ENCODE measurements around the gene GNAO1.

Gene GNAO1

GRCh38 chr16:56269811-56270684 is 78.8 kb downstream of the GNAO1 start:
- in situ Hi-C loops (cut with MboI; ENCODE audit: low sequenced_read_pairs, unreplicated experiment), result no loop called here
- TF ChIP-seq, protein P1, sequence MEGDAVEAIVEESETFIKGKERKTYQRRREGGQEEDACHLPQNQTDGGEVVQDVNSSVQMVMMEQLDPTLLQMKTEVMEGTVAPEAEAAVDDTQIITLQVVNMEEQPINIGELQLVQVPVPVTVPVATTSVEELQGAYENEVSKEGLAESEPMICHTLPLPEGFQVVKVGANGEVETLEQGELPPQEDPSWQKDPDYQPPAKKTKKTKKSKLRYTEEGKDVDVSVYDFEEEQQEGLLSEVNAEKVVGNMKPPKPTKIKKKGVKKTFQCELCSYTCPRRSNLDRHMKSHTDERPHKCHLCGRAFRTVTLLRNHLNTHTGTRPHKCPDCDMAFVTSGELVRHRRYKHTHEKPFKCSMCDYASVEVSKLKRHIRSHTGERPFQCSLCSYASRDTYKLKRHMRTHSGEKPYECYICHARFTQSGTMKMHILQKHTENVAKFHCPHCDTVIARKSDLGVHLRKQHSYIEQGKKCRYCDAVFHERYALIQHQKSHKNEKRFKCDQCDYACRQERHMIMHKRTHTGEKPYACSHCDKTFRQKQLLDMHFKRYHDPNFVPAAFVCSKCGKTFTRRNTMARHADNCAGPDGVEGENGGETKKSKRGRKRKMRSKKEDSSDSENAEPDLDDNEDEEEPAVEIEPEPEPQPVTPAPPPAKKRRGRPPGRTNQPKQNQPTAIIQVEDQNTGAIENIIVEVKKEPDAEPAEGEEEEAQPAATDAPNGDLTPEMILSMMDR (IDR thresholded peaks at IDR 0.05; ENCODE audit: borderline replicate concordance, control extremely low read depth, extremely low read depth, insufficient read depth, missing control alignments), result no peak
- no peak for DNase-seq (ENCODE audit: low spot score)

DNA sequence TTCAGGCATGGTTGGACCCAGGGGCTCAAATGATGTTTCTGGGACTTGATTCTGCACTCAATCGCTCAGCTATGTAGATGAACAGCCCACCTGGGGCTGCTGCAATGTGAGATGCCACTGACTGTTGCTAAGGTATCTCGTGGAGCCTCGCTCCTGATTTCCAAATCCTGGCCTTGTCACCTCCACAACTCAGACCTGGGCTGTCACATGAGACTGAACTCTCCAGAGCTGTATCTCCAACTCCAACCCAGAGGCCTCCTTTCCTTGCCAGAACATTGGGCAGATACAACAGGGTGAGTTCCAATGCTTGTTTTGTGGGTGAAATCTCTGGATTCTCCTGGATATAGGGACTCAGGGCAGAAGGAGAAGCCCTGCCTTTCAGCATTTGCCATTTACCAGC is 79.5 kb downstream of the GNAO1 start:
- in situ Hi-C loops (cut with MboI; ENCODE audit: low sequenced_read_pairs, unreplicated experiment), result no loop called here
- TF ChIP-seq, protein P1 (IDR thresholded peaks at IDR 0.05; ENCODE audit: borderline replicate concordance, control extremely low read depth, extremely low read depth, insufficient read depth, missing control alignments), result no peak
- no peak for DNase-seq (ENCODE audit: low spot score)

DNA sequence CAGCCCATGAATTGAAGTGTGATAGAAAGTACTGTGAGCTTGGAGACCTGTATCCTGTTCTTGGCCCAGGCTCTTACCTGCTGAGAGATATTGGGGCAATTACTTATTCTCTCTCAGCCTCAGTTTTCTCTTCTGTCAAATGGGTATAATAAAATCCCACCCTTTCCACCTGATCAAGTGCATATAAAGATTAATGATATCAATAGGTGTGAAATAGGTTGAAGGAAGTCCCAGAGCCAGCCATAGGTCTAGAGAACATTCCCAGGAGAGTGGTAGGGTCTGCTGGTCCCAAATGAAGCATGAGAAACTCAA is 81.2 kb downstream of the GNAO1 start:
- in situ Hi-C loops (cut with MboI; ENCODE audit: low sequenced_read_pairs, unreplicated experiment), result no loop called here

GRCh38 chr16:56273615-56274014 is 82.3 kb downstream of the GNAO1 start:
- in situ Hi-C loops (cut with MboI; ENCODE audit: low sequenced_read_pairs, unreplicated experiment), result no loop called here
- DNase-seq (ENCODE audit: low spot score), result no peak
- TF ChIP-seq, protein P1 (IDR thresholded peaks at IDR 0.05; ENCODE audit: borderline replicate concordance, control extremely low read depth, extremely low read depth, insufficient read depth, missing control alignments), result no peak

More for the DNA sequence above, 81.2 kb downstream of the GNAO1 start:
- DNase-seq (ENCODE audit: low spot score), result no peak
- TF ChIP-seq, protein P1 (IDR thresholded peaks at IDR 0.05; ENCODE audit: borderline replicate concordance, control extremely low read depth, extremely low read depth, insufficient read depth, missing control alignments), result no peak

GRCh38 chr16:56274369-56274768 is 83.1 kb downstream of the GNAO1 start:
- no peak for DNase-seq (ENCODE audit: low spot score)
- TF ChIP-seq, protein P1 (IDR thresholded peaks at IDR 0.05; ENCODE audit: borderline replicate concordance, control extremely low read depth, extremely low read depth, insufficient read depth, missing control alignments), result no peak
- in situ Hi-C loops (cut with MboI; ENCODE audit: low sequenced_read_pairs, unreplicated experiment), result no loop called here

- in situ Hi-C loops (cut with MboI; ENCODE audit: low sequenced_read_pairs, unreplicated experiment), result no loop called here
- no peak for DNase-seq (ENCODE audit: low spot score)
- TF ChIP-seq, protein P1 (IDR thresholded peaks at IDR 0.05; ENCODE audit: borderline replicate concordance, control extremely low read depth, extremely low read depth, insufficient read depth, missing control alignments), result no peak
Observed at GRCh38 chr16:56275076-56275475, 83.8 kb downstream of the GNAO1 start.

Measured in GM13976 (cell line).